ENCODE data around the gene SGSH. TPM values are rescaled to one million over a fixed set of nuclear protein-coding genes. Genes with fewer than 3 reads are reported as not detected.
"Not testable (repeated sequence)": the region's sequence is repeated elsewhere in the genome, so short reads cannot be mapped to it uniquely, and the experiment has no call there.

SGSH gene
- total RNA-seq, 2 experiments from 2014 or later, result 37.4 to 44.7 TPM

DNA sequence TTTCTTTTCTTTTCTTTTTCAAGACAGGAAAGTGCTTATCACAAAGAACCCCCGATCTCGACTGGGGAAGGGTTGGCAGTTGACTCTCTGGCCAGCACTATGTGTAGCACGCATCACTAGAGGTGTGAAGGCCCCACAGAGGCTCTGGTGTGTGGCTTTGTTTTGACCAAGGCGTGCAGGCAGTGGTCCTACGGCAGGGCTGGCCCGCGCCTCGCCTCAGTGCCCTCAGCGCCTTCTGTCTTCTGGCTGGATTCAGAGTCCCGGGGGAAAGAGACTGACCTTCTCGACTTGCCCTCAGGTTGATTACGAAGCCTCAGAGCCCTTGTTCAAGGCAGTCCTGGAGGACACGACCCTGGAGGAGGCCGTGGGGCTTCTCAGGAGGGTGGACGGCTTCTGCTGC is 18.7 kb downstream of the SGSH start:
- Mint-ChIP-seq H3K4me1 (ENCODE audit: low read depth) (no peaks in the 10 kb centered on the region), H3K27me3 (no peaks in the 10 kb centered on the region), H3K27ac (no peak overlapping the region), H3K4me3 (no peak overlapping the region), H3K36me3 (no peaks in the 10 kb centered on the region), H3K9me3 (no peaks in the 10 kb centered on the region)
- ChIA-PET POLR2A (interaction anchor here (0.7 kb wide), 1 partner anchor 14 kb away, joined by 3 read pairs; no protein-coding TSS in a partner anchor), CTCF (interaction anchor here (0.6 kb wide), 1 partner anchor 50 kb away, joined by 5 read pairs; no protein-coding TSS in a partner anchor)
- DNase-seq, result no peak
- intact Hi-C loops (cut with micrococcal nuclease), result no loop called here

DNA sequence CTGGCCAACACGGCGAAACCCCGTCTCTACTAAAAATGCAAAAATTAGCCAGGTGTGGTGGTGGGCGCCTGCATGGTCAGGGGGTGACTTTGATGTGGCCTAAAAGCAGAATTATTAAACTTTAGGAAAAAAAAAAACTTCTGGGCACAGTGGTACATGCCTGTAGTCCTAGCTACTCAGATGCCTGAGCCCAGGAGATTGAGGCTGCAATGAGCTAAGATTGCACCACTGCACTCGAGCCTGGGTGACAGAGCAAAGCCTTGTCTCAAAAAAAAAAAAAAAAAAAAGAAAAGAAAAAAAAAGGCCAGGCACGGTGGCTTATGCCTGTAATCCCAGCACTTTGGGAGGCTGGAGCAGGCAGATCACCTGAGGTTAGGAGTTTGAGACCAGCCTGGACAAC is 20.8 kb downstream of the SGSH start:
- H3K27me3 Mint-ChIP-seq; H3K4me1 Mint-ChIP-seq (ENCODE audit: low read depth); DNase-seq; H3K27ac Mint-ChIP-seq; CTCF ChIA-PET; POLR2A ChIA-PET; H3K9me3 Mint-ChIP-seq; H3K36me3 Mint-ChIP-seq; intact Hi-C loops (cut with micrococcal nuclease); H3K4me3 Mint-ChIP-seq: not testable (repeated sequence)

DNA sequence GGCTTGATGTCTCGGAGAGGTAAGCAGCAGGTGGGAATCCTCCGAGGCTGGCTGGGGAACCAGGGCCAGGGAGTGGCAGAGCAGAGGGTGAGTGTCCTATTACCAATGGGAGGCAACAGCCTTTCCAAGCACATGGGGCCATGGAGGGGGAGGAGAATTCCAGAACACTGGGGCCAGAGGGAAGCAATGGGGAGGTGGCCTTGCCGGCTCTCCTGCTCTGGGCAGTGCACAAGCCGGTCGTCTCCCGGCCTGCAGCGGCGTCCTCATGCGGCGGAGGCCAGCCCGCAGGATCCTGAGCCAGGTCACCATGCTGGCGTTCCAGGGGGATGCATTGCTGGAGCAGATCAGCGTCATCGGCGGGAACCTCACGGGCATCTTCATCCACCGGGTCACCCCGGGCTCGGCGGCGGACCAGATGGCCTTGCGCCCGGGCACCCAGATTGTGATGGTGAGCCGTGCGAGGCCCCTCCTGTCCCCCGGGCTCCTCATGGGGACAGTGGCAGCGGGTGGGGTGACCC is 21.9 kb downstream of the SGSH start:
- intact Hi-C loops (cut with micrococcal nuclease), result no loop called here
- no peak for DNase-seq
- H3K4me1 Mint-ChIP-seq (ENCODE audit: low read depth), result peaks cover 2% of the 10 kb centered on the region
- H3K4me3 Mint-ChIP-seq, result no peak overlapping the region
- H3K36me3 Mint-ChIP-seq, result no peaks in the 10 kb centered on the region
- ChIA-PET CTCF (interaction anchor here (3.9 kb wide), 1 partner anchor 55 kb away, joined by 41 read pairs; no protein-coding TSS in a partner anchor), POLR2A (no interaction called here)
- no peaks in the 10 kb centered on the region for H3K9me3 Mint-ChIP-seq
- no peak overlapping the region for H3K27ac Mint-ChIP-seq
- no peaks in the 10 kb centered on the region for H3K27me3 Mint-ChIP-seq

DNA sequence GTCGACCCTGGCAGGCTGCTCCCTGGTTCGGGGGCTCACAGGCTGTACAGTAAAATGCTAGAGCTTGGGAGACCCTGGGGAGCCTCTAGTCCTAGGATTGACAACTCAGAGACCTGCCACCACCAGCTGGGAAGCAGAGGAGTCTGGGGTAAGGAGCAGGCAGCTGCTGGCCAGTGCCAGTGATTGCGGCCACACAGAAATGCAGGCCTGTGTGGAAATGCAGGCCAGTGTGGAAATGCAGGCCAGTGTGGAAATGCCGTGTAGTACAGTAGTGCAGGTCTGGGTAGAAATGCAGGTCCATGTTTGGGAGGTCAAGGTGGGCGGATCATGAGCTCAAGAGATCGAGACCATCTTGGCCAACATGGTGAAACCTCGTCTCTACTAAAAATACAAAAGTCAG is 23.5 kb downstream of the SGSH start:
- no peaks in the 10 kb centered on the region for H3K36me3 Mint-ChIP-seq
- peaks cover 6% of the 10 kb centered on the region for H3K27me3 Mint-ChIP-seq
- no peak for DNase-seq
- intact Hi-C loops (cut with micrococcal nuclease), result loop anchor here (1.0 kb wide), 1 partner anchor 57 kb away; no protein-coding TSS in a partner anchor
- CTCF ChIA-PET, result interaction anchor here (0.7 to 3.9 kb wide), 14 partner anchors 9 to 166 kb away, joined by 3 to 41 read pairs (median 4); partner anchors contain the start of gene GAA
- no peak overlapping the region for H3K27ac Mint-ChIP-seq
- H3K9me3 Mint-ChIP-seq, result no peaks in the 10 kb centered on the region
- POLR2A ChIA-PET, result no interaction called here
- no peak overlapping the region for H3K4me3 Mint-ChIP-seq
- peaks cover 2% of the 10 kb centered on the region for H3K4me1 Mint-ChIP-seq (ENCODE audit: low read depth)

DNA sequence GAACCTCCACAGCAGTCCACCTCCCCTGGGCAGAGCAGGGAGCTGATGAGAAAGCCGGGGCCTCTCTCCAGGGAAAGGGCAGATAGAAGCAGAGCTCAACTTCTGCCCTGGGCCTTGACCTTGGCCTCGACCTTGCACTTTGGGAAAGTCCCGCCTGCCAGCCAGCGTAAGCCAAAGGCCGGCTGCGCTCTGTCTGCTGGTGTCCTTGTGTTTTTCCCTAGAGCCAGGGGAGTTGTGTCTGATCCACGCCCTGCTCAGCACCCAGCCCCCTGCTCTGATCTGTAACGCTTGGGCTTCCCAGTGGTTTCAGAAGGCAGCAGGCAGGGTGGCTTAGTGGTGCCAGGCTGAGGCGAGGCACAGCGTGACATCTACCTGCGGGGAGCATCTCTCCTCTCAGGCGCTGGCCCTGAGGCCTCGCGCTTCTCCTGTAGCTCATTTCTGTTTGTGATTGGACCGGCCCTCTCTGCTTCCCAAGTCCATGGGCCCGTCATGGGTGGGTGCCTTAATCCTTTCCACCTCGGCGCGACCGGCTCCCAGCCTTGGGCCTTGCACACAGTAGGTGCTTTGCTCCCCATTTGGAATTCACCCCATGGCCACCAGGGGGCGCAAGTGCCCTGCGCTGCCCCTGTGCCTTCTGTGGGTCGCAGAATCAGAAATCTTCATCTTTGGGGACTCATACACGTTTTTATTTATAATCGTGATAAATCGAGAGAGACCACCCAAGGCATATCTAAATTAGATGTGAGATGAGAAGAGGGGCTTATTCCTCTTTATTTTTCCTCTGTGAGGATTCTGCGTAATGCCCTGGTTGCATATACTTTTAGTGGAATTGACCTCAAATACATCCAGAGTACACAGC is 24.2 kb downstream of the SGSH start:
- peaks cover 7% of the 10 kb centered on the region for H3K27me3 Mint-ChIP-seq
- peaks cover 2% of the 10 kb centered on the region for H3K4me1 Mint-ChIP-seq (ENCODE audit: low read depth)
- peak; percentile 65 for DNase-seq
- H3K4me3 Mint-ChIP-seq, result no peak overlapping the region
- CTCF ChIA-PET, result interaction anchor here (0.7 to 3.9 kb wide), 27 partner anchors 8 to 211 kb away, joined by 3 to 41 read pairs (median 4); partner anchors contain the start of gene GAA
- no peaks in the 10 kb centered on the region for H3K36me3 Mint-ChIP-seq
- POLR2A ChIA-PET, result no interaction called here
- H3K27ac Mint-ChIP-seq, result no peak overlapping the region
- no peaks in the 10 kb centered on the region for H3K9me3 Mint-ChIP-seq
- intact Hi-C loops (cut with micrococcal nuclease), result loop anchor here (1.0 kb wide), 1 partner anchor 57 kb away; no protein-coding TSS in a partner anchor

DNA sequence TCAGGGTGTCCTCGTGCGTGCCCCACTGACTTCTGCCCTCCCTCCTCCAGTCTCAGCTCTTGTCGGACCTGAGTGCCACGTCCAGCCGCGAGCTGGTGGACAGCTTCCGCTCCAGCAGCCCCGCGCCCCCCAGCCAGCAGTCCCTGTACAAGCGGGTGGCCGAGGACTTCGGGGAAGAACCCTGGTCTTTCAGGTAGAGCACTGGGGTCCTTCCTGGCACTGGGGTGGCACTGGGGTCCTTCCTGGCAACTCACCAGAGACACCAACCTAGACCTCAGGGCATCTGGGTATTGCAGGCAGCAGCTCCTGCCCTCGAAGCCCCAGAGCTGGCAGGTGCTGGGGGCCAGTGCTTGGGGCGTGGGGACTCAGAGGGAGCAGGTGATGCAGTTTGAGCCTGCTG is 25.0 kb downstream of the SGSH start:
- CTCF ChIA-PET, result interaction anchor here (0.7 to 3.9 kb wide), 15 partner anchors 13 to 190 kb away, joined by 3 to 41 read pairs (median 4); partner anchors contain the start of gene GAA
- intact Hi-C loops (cut with micrococcal nuclease), result no loop called here

DNA sequence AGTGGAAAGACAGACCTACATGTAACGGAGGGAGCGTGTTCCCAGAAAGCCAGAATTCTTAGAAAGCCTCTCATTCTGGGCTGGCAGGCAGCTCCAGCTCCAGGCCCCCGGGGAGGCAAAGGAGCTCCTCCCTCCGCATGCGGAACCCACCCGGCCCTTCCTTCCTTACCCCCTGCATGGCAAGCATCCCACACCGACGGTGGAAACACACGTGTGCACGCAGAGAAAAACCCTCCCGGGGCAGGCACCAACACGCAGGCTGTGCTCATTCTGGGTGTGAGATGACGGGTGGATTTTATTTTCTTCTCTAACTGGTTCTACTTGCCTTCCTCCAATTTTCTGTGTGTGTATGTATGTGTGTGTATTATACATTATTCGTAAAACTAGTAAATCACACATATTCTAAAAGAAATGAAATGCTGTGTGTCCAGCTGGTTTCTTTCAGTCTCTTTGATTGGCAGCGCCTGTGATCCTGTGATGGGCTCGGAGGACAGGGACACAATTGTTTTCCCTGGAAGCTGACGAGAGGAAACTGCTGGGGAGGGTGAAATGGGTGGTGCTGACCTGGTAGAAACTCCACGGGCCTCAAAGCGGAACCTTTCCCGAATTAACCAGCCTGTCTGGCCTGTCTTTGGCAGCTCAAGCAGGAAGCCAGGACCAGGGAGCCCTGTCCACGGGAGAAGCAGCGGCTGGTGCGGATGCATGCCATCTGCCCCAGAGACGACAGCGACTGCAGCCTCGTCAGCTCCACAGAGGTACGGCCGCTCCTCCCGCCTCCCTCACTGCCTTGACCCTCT is 28.1 kb downstream of the SGSH start:
- H3K9me3 Mint-ChIP-seq, result no peaks in the 10 kb centered on the region
- H3K4me3 Mint-ChIP-seq, result no peak overlapping the region
- ChIA-PET POLR2A (no interaction called here), CTCF (no interaction called here)
- H3K27ac Mint-ChIP-seq, result no peak overlapping the region
- H3K36me3 Mint-ChIP-seq, result no peaks in the 10 kb centered on the region
- H3K4me1 Mint-ChIP-seq (ENCODE audit: low read depth), result peaks cover 2% of the 10 kb centered on the region
- intact Hi-C loops (cut with micrococcal nuclease), result no loop called here
- H3K27me3 Mint-ChIP-seq, result peaks cover 7% of the 10 kb centered on the region
- no peak for DNase-seq

More for the DNA sequence above, 25.0 kb downstream of the SGSH start:
- POLR2A ChIA-PET, result interaction anchor here (1.0 kb wide), 1 partner anchor 12 kb away, joined by 3 read pairs; no protein-coding TSS in a partner anchor
- H3K27me3 Mint-ChIP-seq, result peaks cover 7% of the 10 kb centered on the region
- no peak overlapping the region for H3K27ac Mint-ChIP-seq
- H3K36me3 Mint-ChIP-seq, result no peaks in the 10 kb centered on the region
- peaks cover 2% of the 10 kb centered on the region for H3K4me1 Mint-ChIP-seq (ENCODE audit: low read depth)
- DNase-seq, result no peak
- no peaks in the 10 kb centered on the region for H3K9me3 Mint-ChIP-seq
- no peak overlapping the region for H3K4me3 Mint-ChIP-seq

DNA sequence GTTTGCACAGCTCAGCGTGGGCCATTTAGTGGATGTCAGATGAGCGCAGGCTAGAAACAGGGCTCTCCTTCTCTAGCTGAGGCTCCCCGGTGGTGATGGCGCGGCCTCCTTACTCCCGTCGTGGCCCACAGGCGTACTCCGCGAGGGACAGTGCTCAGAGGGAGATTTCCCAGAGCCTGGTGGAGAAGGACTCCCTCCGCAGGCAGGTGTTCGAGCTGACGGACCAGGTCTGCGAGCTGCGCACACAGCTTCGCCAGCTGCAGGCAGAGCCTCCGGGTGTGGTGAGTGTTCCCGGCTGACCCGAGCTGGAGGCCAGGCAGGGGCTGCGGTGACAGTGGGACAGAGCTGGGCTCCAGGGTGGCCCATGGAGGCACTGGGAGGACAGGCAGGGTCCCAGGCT is 28.9 kb downstream of the SGSH start:
- intact Hi-C loops (cut with micrococcal nuclease), result no loop called here
- H3K4me3 Mint-ChIP-seq, result no peak overlapping the region
- CTCF ChIA-PET, result interaction anchor here (1.0 kb wide), 1 partner anchor 9 kb away, joined by 3 read pairs; no protein-coding TSS in a partner anchor

DNA sequence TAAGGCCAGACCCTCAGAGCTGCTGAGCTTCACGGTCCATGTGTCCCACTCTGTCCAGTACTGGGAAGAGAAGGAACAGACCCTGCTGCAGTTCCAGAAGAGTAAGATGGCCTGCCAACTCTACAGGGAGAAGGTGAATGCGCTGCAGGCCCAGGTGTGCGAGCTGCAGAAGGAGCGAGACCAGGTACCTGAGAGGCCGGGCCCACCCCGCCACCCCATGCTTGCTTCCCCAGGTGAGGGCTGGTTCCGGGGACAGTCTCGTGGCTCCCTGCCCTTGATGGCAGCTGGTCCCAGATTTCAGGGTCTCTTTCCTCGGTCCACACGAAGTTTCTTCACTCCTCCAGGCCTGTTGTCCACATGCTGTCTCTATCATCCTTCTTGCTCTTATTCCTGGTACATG is 29.4 kb downstream of the SGSH start:
- no peak for DNase-seq
- intact Hi-C loops (cut with micrococcal nuclease), result no loop called here
- H3K36me3 Mint-ChIP-seq, result no peaks in the 10 kb centered on the region
- ChIA-PET CTCF (interaction anchor here (1.0 kb wide), 1 partner anchor 10 kb away, joined by 3 read pairs; no protein-coding TSS in a partner anchor), POLR2A (no interaction called here)
- no peaks in the 10 kb centered on the region for H3K9me3 Mint-ChIP-seq
- no peak overlapping the region for H3K4me3 Mint-ChIP-seq
- no peak overlapping the region for H3K27ac Mint-ChIP-seq
- H3K27me3 Mint-ChIP-seq, result peaks cover 7% of the 10 kb centered on the region
- no peaks in the 10 kb centered on the region for H3K4me1 Mint-ChIP-seq (ENCODE audit: low read depth)

More for the DNA sequence above, 28.9 kb downstream of the SGSH start:
- POLR2A ChIA-PET, result no interaction called here
- H3K36me3 Mint-ChIP-seq, result no peaks in the 10 kb centered on the region
- H3K27ac Mint-ChIP-seq, result no peak overlapping the region
- peaks cover 2% of the 10 kb centered on the region for H3K4me1 Mint-ChIP-seq (ENCODE audit: low read depth)
- H3K9me3 Mint-ChIP-seq, result no peaks in the 10 kb centered on the region
- H3K27me3 Mint-ChIP-seq, result peaks cover 7% of the 10 kb centered on the region
- no peak for DNase-seq

DNA sequence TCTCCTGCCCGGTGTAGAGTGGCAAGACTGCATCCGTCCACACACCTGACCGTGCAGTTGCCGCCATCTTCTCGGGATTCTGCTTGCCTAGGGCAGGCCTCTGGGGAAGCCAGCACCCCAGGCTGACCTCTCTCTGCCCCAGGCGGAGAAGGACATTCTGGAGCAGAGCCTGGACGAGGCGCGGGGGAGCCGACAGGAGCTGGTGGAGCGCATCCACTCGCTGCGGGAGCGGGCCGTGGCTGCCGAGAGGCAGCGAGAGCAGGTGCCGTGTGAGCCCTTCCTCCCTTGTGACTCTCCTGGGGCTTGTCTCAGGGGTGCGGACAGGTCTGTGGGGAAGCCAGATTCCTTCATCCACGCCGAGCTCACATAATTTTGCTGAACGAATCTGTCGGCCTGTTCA is 30.5 kb downstream of the SGSH start:
- peaks cover 7% of the 10 kb centered on the region for H3K27me3 Mint-ChIP-seq
- H3K4me3 Mint-ChIP-seq, result no peak overlapping the region
- H3K9me3 Mint-ChIP-seq, result no peaks in the 10 kb centered on the region
- H3K36me3 Mint-ChIP-seq, result no peaks in the 10 kb centered on the region
- intact Hi-C loops (cut with micrococcal nuclease), result no loop called here
- POLR2A ChIA-PET, result no interaction called here
- CTCF ChIA-PET, result no interaction called here
- no peaks in the 10 kb centered on the region for H3K4me1 Mint-ChIP-seq (ENCODE audit: low read depth)
- no peak overlapping the region for H3K27ac Mint-ChIP-seq
- DNase-seq, result no peak

DNA sequence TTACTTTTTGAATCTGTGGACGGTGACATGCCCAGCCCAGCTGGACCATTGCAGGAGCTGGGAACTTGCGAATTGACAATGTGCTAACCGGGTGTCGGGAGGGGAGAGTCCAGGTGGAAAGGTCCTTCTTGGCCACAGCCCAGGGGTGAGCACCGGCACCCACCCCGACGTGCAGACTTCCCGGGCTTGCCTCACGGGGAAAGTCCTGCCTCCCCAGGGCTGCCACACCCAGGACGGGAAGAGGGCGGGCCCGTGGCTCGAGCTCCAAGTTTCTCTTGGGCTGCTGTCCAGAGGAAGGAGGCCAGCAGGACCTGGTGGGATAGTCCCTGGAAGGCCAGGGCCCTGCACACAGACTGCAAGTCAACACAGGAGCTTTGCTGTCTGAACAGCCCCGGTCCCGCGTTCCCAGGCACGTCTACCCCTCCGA is 32.6 kb downstream of the SGSH start:
- no peaks in the 10 kb centered on the region for H3K4me1 Mint-ChIP-seq (ENCODE audit: low read depth)
- peaks cover 7% of the 10 kb centered on the region for H3K27me3 Mint-ChIP-seq
- intact Hi-C loops (cut with micrococcal nuclease), result no loop called here
- no peaks in the 10 kb centered on the region for H3K9me3 Mint-ChIP-seq
- no peak overlapping the region for H3K4me3 Mint-ChIP-seq
- DNase-seq, result no peak
- no peak overlapping the region for H3K27ac Mint-ChIP-seq
- ChIA-PET CTCF (interaction anchor here (0.9 kb wide), 1 partner anchor 9 kb away, joined by 3 read pairs; no protein-coding TSS in a partner anchor), POLR2A (interaction anchor here (0.8 kb wide), 1 partner anchor 14 kb away, joined by 3 read pairs; no protein-coding TSS in a partner anchor)
- no peaks in the 10 kb centered on the region for H3K36me3 Mint-ChIP-seq

DNA sequence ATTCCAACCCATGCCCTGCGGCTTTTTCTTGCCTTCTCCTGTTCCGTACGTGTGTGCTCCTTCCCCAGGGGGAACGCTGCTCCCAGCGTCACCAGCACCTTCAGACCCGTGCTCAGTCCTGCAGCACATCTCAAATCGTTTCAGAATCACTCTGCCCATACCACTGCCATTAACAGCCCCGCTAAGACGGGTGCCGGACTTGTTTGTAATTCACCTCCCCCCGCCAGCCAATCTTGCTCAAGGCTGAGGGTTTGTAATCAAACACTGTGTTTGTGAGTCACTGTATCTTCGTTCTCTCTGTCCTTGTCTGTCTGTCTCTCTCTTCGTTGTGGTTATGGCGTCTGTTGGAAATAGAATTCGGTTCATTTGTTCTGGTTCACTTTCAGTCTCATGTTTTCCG is 33.0 kb downstream of the SGSH start:
- Mint-ChIP-seq H3K27me3 (peaks cover 6% of the 10 kb centered on the region), H3K4me1 (ENCODE audit: low read depth) (no peaks in the 10 kb centered on the region), H3K9me3 (no peaks in the 10 kb centered on the region), H3K4me3 (no peak overlapping the region), H3K27ac (no peak overlapping the region), H3K36me3 (no peaks in the 10 kb centered on the region)
- POLR2A ChIA-PET, result interaction anchor here (0.8 kb wide), 1 partner anchor 15 kb away, joined by 3 read pairs; no protein-coding TSS in a partner anchor
- intact Hi-C loops (cut with micrococcal nuclease), result no loop called here
- DNase-seq, result no peak
- CTCF ChIA-PET, result no interaction called here

Measured in activated CD4-positive, alpha-beta memory T cell treated with anti-CD3 and anti-CD28 coated beads for 36 hours (primary cell).